Sigmoid colon (tissue), 7 donors: ENCODE data around the gene SLAMF7. TPM values are rescaled to one million over a fixed set of nuclear protein-coding genes. Genes with fewer than 3 reads are reported as not detected.

Experiments used
- DNase-seq: peaks from one replicate; pipeline ENCODE4 v3.0.0-alpha.2; 2019
- H3K27ac ChIP-seq, 4 donors: fragments of 200-600 bp; sonication (generic); one replicate each; pipeline ENCODE4 v1.5.1; 2016 to 2019; ENCODE audit warnings: mild to moderate bottlenecking in 1 of 4
- H3K27me3 ChIP-seq, 3 donors: fragments of 200-600 bp; sonication (generic); one replicate each; pipeline ENCODE4 v1.5.1; 2019; ENCODE audit warnings: mild to moderate bottlenecking in 1 of 3
- H3K36me3 ChIP-seq, 4 donors: fragments of 200-600 bp; sonication (generic); one replicate each; pipeline ENCODE4 v1.5.1; 2016 to 2019
- H3K4me1 ChIP-seq, 4 donors: fragments of 200-600 bp; sonication (generic); one replicate each; pipeline ENCODE4 v1.5.1; 2017 to 2019
- H3K4me3 ChIP-seq, 4 donors: fragments of 200-600 bp; sonication (generic); one replicate each; pipeline ENCODE4 v1.5.1; 2017 to 2019; ENCODE audit warnings: mild to moderate bottlenecking in 2 of 4, moderate library complexity in 1 of 4
- H3K9me3 ChIP-seq, 4 donors: fragments of 200-600 bp in 3 of 4; sonication (generic) in 3 of 4; one replicate each; pipeline versions ENCODE4 v1.5.1 to v1.6.1; 2013 to 2019
- CTCF ChIP-seq, 4 experiments: fragments of 450-650 bp in 3 of 4; fragments of 200-600 bp in 1 of 4; IDR thresholded peaks; one replicate each; pipeline ENCODE4 v1.5.1; 2016 to 2019; ENCODE audit warnings: antibody characterized with exemption in 4 of 4, mild to moderate bottlenecking in 3 of 4, moderate library complexity in 2 of 4
- EP300 ChIP-seq, 4 donors: sonication (generic); formaldehyde crosslinking; IDR thresholded peaks; one replicate each; pipeline ENCODE4 v1.6.1; 2017; ENCODE audit warnings: antibody characterized with exemption in 4 of 4
- POLR2A ChIP-seq, 2 donors: fragments of 450-650 bp; IDR thresholded peaks; one replicate each; pipeline ENCODE4 v1.6.1; 2016; ENCODE audit warnings: antibody characterized with exemption in 2 of 2, mild to moderate bottlenecking in 2 of 2, moderate library complexity in 2 of 2
- POLR2AphosphoS5 ChIP-seq, 4 donors: sonication (generic); formaldehyde crosslinking; IDR thresholded peaks; one replicate each; pipeline ENCODE4 v1.6.1; 2017; ENCODE audit warnings: antibody characterized with exemption in 4 of 4
- WGBS, 2 donors: extraction: QIAGEN DNeasy Blood & Tissue Kit; methylation state at CpG; one replicate each; pipeline ENCODE4 v1.1.7; 2013; 5-methylcytosine and 5-hydroxymethylcytosine counted together
- intact Hi-C: fragments of 100-400 bp; cut with DNase I; formaldehyde crosslinking; loops from one replicate; pipeline ENCODE4 v1.15.1; 2023
- polyA plus RNA-seq, 3 donors: library from polyadenylated mRNA; stranded (reverse); fragments of 200-250 nt; gene quantifications; one replicate each; pipeline ENCODE4 v1.2.3, GENCODE V29; 2013
- total RNA-seq, 4 donors: library from RNA; depleted of rRNA; stranded (reverse); fragments of >200 nt; gene quantifications; one replicate each; pipeline ENCODE4 v1.1.0, GENCODE V29; 2016
- donor health status: healthy with polysubstance abuse.
- donor health status: Bipolar disorder and iron deficiency.
- donor health status: healthy.

The SLAMF7 gene
- total and polyA plus RNA-seq, 7 donors, result 0.16 to 31.0 (median 2.2) TPM; not detected in 1

GRCh38 chr1:160789051-160789701 is 50.1 kb downstream of the SLAMF7 start:
- no peak for TF ChIP-seq POLR2AphosphoS5 (IDR thresholded peaks at IDR 0.05)
- TF ChIP-seq POLR2A (IDR thresholded peaks at IDR 0.05), result no peak
- TF ChIP-seq CTCF (IDR thresholded peaks at IDR 0.05), result no peak
- TF ChIP-seq EP300 (IDR thresholded peaks at IDR 0.05), result no peak

GRCh38 chr1:160789702-160790611 is 50.9 kb downstream of the SLAMF7 start:
- Histone ChIP-seq H3K36me3 (no peaks in the 10 kb centered on the region), H3K27ac (no peak overlapping the region), H3K27me3 (no peaks in the 10 kb centered on the region), H3K9me3 (no peaks in the 10 kb centered on the region), H3K4me3 (no peak overlapping the region), H3K4me1 (no peaks in the 10 kb centered on the region)
- DNase-seq, result no peak
- WGBS, 2 donors, result 72 to 73% methylated on average over 13 of the region's 13 CpGs
- intact Hi-C loops, result no loop called here
- TF ChIP-seq POLR2AphosphoS5 (IDR thresholded peaks at IDR 0.05) (no peak), CTCF (IDR thresholded peaks at IDR 0.05) (no peak), EP300 (IDR thresholded peaks at IDR 0.05) (no peak), POLR2A (IDR thresholded peaks at IDR 0.05) (no peak)

More at GRCh38 chr1:160789051-160789701, 50.1 kb downstream of the SLAMF7 start:
- Histone ChIP-seq H3K9me3 (no peaks in the 10 kb centered on the region), H3K27ac (no peak overlapping the region), H3K4me1 (no peaks in the 10 kb centered on the region), H3K27me3 (no peaks in the 10 kb centered on the region), H3K4me3 (no peak overlapping the region), H3K36me3 (no peaks in the 10 kb centered on the region)
- DNase-seq, result no peak
- intact Hi-C loops, result no loop called here
- 95 to 96% methylated on average over 11 of the region's 11 CpGs for WGBS, 2 donors

- no peak for TF ChIP-seq POLR2A (IDR thresholded peaks at IDR 0.05)
- TF ChIP-seq POLR2AphosphoS5 (IDR thresholded peaks at IDR 0.05), result no peak
- no peak for TF ChIP-seq CTCF (IDR thresholded peaks at IDR 0.05)
- no peak for TF ChIP-seq EP300 (IDR thresholded peaks at IDR 0.05)
- no peaks in the 10 kb centered on the region for H3K36me3 ChIP-seq
- 52 to 57% methylated on average over 3 of the region's 3 CpGs for WGBS, 2 donors
- H3K4me3 ChIP-seq, result no peak overlapping the region
- H3K9me3 ChIP-seq, result no peaks in the 10 kb centered on the region
- H3K4me1 ChIP-seq, result no peaks in the 10 kb centered on the region
- H3K27ac ChIP-seq, result no peak overlapping the region
- H3K27me3 ChIP-seq, result no peaks in the 10 kb centered on the region
- intact Hi-C loops, result no loop called here
- DNase-seq, result no peak
Measured at GRCh38 chr1:160794376-160794775, 55.3 kb downstream of the SLAMF7 start.

GRCh38 chr1:160795951-160796383 is 56.9 kb downstream of the SLAMF7 start, which contains the start of gene LY9:
LY9 (plus strand) TSS chr1:160796174; CDS start chr1:160796188, 14 bp downstream.
- Histone ChIP-seq H3K27me3 (no peaks in the 10 kb centered on the region), H3K27ac (no peak within 1 kb of the TSS), H3K4me1 (no peaks in the 10 kb centered on the region), H3K36me3 (no peaks in the 10 kb centered on the region), H3K4me3 (no peak within 1 kb of the TSS), H3K9me3 (no peaks in the 10 kb centered on the region)
- DNase-seq, result no peak
- TF ChIP-seq POLR2A (IDR thresholded peaks at IDR 0.05) (no peak), CTCF (IDR thresholded peaks at IDR 0.05) (no peak), EP300 (IDR thresholded peaks at IDR 0.05) (no peak), POLR2AphosphoS5 (IDR thresholded peaks at IDR 0.05) (no peak)
- intact Hi-C loops, result no loop called here
- WGBS, 2 donors, result 53 to 85% methylated on average over 4 of the region's 4 CpGs
